Dermis blood vessel endothelial cell (primary cell): ENCODE results near the gene MLXIPL. TPM values are rescaled to one million over a fixed set of nuclear protein-coding genes. Genes with fewer than 3 reads are reported as not detected.
"Not testable (repeated sequence)": the region's sequence is repeated elsewhere in the genome, so short reads cannot be mapped to it uniquely, and the experiment has no call there.

Experiments
- DNase-seq: peaks from one replicate; pipeline ENCODE4 v3.0.0; 2010
- total RNA-seq: library from RNA; depleted of rRNA; stranded (reverse); fragments of >200 nt; gene quantifications from 2 replicates; pipeline ENCODE4 v1.2.3, GENCODE V29; 2014

MLXIPL gene
- not detected in 2 replicates for total RNA-seq

GRCh38 chr7:73623798-73624668, at the start of gene MLXIPL:
Gene MLXIPL, minus strand, starts transcription at chr7:73624522. Its CDS starts 30 bp downstream, at chr7:73624492.
- DNase-seq: peak; percentile 62

- DNase-seq: no peak
These were observed 47.6 kb upstream of the MLXIPL start for GRCh38 chr7:73671857-73672445.

- DNase-seq: no peak
These were observed 47.0 kb upstream of the MLXIPL start for GRCh38 chr7:73671322-73671661.

GRCh38 chr7:73669858-73670385, 45.6 kb upstream of the MLXIPL start:
- no peak for DNase-seq

GRCh38 chr7:73669288-73669701, 45.0 kb upstream of the MLXIPL start:
- no peak for DNase-seq

GRCh38 chr7:73668886-73669230, 44.5 kb upstream of the MLXIPL start:
- no peak for DNase-seq

- peak; percentile 16 for DNase-seq
These were observed 44.0 kb upstream of the MLXIPL start for GRCh38 chr7:73668103-73668885.

GRCh38 chr7:73667344-73668102, 43.2 kb upstream of the MLXIPL start, which contains the start of gene VPS37D:
Gene VPS37D, plus strand, starts transcription at chr7:73667831. Its CDS starts 128 bp downstream, at chr7:73667959.
- peak; percentile 87 for DNase-seq

GRCh38 chr7:73663033-73663432, 38.7 kb upstream of the MLXIPL start:
- no peak for DNase-seq

- not testable (repeated sequence) for DNase-seq
These were observed 36.3 kb upstream of the MLXIPL start for GRCh38 chr7:73660594-73660993.

- no peak for DNase-seq
These were observed 35.7 kb upstream of the MLXIPL start for GRCh38 chr7:73659983-73660382.

GRCh38 chr7:73655309-73655708, 31.0 kb upstream of the MLXIPL start:
- not testable (repeated sequence) for DNase-seq

- DNase-seq: no peak
These were observed 28.2 kb upstream of the MLXIPL start for GRCh38 chr7:73652541-73652949.

GRCh38 chr7:73650524-73650923, 26.2 kb upstream of the MLXIPL start:
- DNase-seq: no peak

GRCh38 chr7:73649576-73649975, 25.3 kb upstream of the MLXIPL start:
- DNase-seq: no peak

GRCh38 chr7:73648593-73649332, 24.4 kb upstream of the MLXIPL start:
- DNase-seq: no peak

GRCh38 chr7:73647725-73648592, 23.6 kb upstream of the MLXIPL start:
- peak; percentile 10 for DNase-seq

GRCh38 chr7:73646785-73647724, 22.7 kb upstream of the MLXIPL start:
- no peak for DNase-seq

- DNase-seq: no peak
These were observed 21.4 kb upstream of the MLXIPL start for GRCh38 chr7:73645643-73646174.
